OCI-LY7 (cell line): ENCODE results near the gene MTA3. TPM values are rescaled to one million over a fixed set of nuclear protein-coding genes. Genes with fewer than 3 reads are reported as not detected.

Experiments used
- BruUV-seq: library from RNA; stranded (reverse); fragments of 400-500 nt; replicated peaks from 2 replicates; lab custom pipeline; 2021; lab: Mats Ljungman, UMichigan
- CTCF ChIA-PET: fragments of 300-600 bp; sonication (Branson Sonifier 250); formaldehyde crosslinking; loops from one replicate; lab custom pipeline; 2022; ENCODE audit warnings: antibody characterized with exemption; ENCODE audit not compliant: unreplicated experiment; lab: Charles Lee
- POLR2A ChIA-PET: fragments of 300-600 bp; sonication (Branson Sonifier 250); formaldehyde crosslinking; loops from one replicate; lab custom pipeline; 2022; ENCODE audit warnings: antibody characterized with exemption; lab: Charles Lee
- DNase-seq: peaks from one replicate; pipeline ENCODE4 v3.0.0-alpha.2; 2015; ENCODE audit warnings: low spot score
- H2AFZ ChIP-seq: fragments of 200-600 bp; sonication (generic), shearing (Covaris generic); 2 replicates; pipeline ENCODE4 v1.6.1; 2014; ENCODE audit warnings: mild to moderate bottlenecking, antibody characterized with exemption, low read length, moderate library complexity
- H3K27ac ChIP-seq: fragments of 200-600 bp; sonication (generic); 2 replicates; pipeline ENCODE4 v1.5.1; 2014; ENCODE audit warnings: mixed run types, low read depth, mild to moderate bottlenecking, moderate library complexity, low read length, inconsistent platforms; ENCODE audit not compliant: poor library complexity, severe bottlenecking
- H3K36me3 ChIP-seq: fragments of 200-600 bp; sonication (generic); 2 replicates; pipeline ENCODE4 v1.6.1; 2014; ENCODE audit warnings: mild to moderate bottlenecking, antibody characterized with exemption, low read length, moderate library complexity, mixed read lengths; ENCODE audit not compliant: insufficient read depth
- H3K4me1 ChIP-seq: fragments of 200-600 bp; sonication (generic); 2 replicates; pipeline ENCODE4 v1.5.1; 2014; ENCODE audit warnings: mild to moderate bottlenecking, low read length; ENCODE audit not compliant: insufficient read depth, poor library complexity, severe bottlenecking
- H3K4me2 ChIP-seq: fragments of 200-600 bp; sonication (generic); 2 replicates; pipeline ENCODE4 v1.6.1; 2014; ENCODE audit warnings: mild to moderate bottlenecking, low read length
- H3K4me3 ChIP-seq: fragments of 200-600 bp; sonication (generic); 2 replicates; pipeline ENCODE4 v1.5.1; 2014; ENCODE audit warnings: mild to moderate bottlenecking, low read depth, low read length; ENCODE audit not compliant: poor library complexity, severe bottlenecking
- H3K79me2 ChIP-seq: fragments of 200-600 bp; sonication (generic); 2 replicates; pipeline ENCODE4 v1.6.1; 2016; ENCODE audit warnings: low read depth, mild to moderate bottlenecking, low read length, moderate library complexity, mixed read lengths; ENCODE audit not compliant: insufficient read depth
- H3K9me2 ChIP-seq: fragments of 200-600 bp; sonication (generic); 2 replicates; pipeline ENCODE4 v1.6.1; 2016; ENCODE audit warnings: mild to moderate bottlenecking, low read length, mixed read lengths; ENCODE audit not compliant: insufficient read depth
- H3K9me3 ChIP-seq: fragments of 200-600 bp; sonication (generic); 2 replicates; pipeline ENCODE4 v1.6.1; 2014; ENCODE audit warnings: mild to moderate bottlenecking, mixed run types, low read length, mixed read lengths
- H4K20me1 ChIP-seq: fragments of 200-600 bp; sonication (generic); 2 replicates; pipeline ENCODE4 v1.6.1; 2014; ENCODE audit warnings: mild to moderate bottlenecking, antibody characterized with exemption, low read length, moderate library complexity, mixed read lengths; ENCODE audit not compliant: insufficient read depth
- CTCF ChIP-seq: fragments of 200-600 bp; sonication (generic); conservative IDR thresholded peaks from 2 replicates; pipeline ENCODE4 v1.5.1; 2014; ENCODE audit warnings: mild to moderate bottlenecking, antibody characterized with exemption, low read length, moderate library complexity, mixed read lengths
- EZH2phosphoT487 ChIP-seq: fragments of 200-600 bp; sonication (generic); IDR thresholded peaks from 2 replicates; pipeline ENCODE4 v1.6.1; 2018; ENCODE audit warnings: low read depth, borderline replicate concordance, mild to moderate bottlenecking, mixed run types, antibody characterized with exemption, low read length, moderate library complexity, mixed read lengths
- intact Hi-C: fragments of 100-400 bp; cut with micrococcal nuclease; formaldehyde crosslinking; loops from one replicate; pipeline ENCODE4 v1.10.0; 2022; ENCODE audit not compliant: unreplicated experiment
- total RNA-seq, 2 experiments: library from RNA; depleted of rRNA in 1 of 2; stranded (reverse); fragments of >200 nt in 1 of 2; shearing (Covaris generic) in 1 of 2; gene quantifications; 2 replicates each; pipeline ENCODE4 v1.2.3, GENCODE V29; 2014 to 2022

MTA3 gene
- total RNA-seq, 2 experiments from 2014 or later = 72.7 to 205 TPM

- ChIA-PET POLR2A (interaction anchor here (0.5 to 3.4 kb wide), 4 partner anchors 10 to 153 kb away, joined by 3 to 17 read pairs (median 4); no protein-coding TSS in a partner anchor), CTCF (no interaction called here)
- H3K36me3 ChIP-seq = no peaks in the 10 kb centered on the region
- H3K4me2 ChIP-seq = no peak overlapping the region
- no peak for DNase-seq
- intact Hi-C loops = no loop called here
- H3K9me3 ChIP-seq = no peaks in the 10 kb centered on the region
- TF ChIP-seq EZH2phosphoT487 = no peak
- no peak for TF ChIP-seq CTCF
- H3K79me2 ChIP-seq = no peaks in the 10 kb centered on the region
- peaks cover 4% of the 10 kb centered on the region for H3K4me1 ChIP-seq
- no peaks in the 10 kb centered on the region for H4K20me1 ChIP-seq
- no peaks in the 10 kb centered on the region for H3K9me2 ChIP-seq
- no peak overlapping the region for H3K27ac ChIP-seq
- H3K4me3 ChIP-seq = no peak overlapping the region
- H2AFZ ChIP-seq = no peak overlapping the region
- no TSS peak for BruUV-seq
Observed at GRCh38 chr2:42537493-42537892, 30.9 kb upstream of the MTA3 start.

GRCh38 chr2:42542871-42543270 lies 25.6 kb upstream of the MTA3 start:
- Histone ChIP-seq H3K4me1 (peaks cover 43% of the 10 kb centered on the region), H3K27ac (no peak overlapping the region), H4K20me1 (no peaks in the 10 kb centered on the region), H3K9me3 (no peaks in the 10 kb centered on the region), H3K4me2 (no peak overlapping the region), H3K36me3 (no peaks in the 10 kb centered on the region), H3K9me2 (no peaks in the 10 kb centered on the region), H3K4me3 (no peak overlapping the region), H3K79me2 (no peaks in the 10 kb centered on the region), H2AFZ (no peak overlapping the region)
- TF ChIP-seq CTCF (no peak), EZH2phosphoT487 (no peak)
- ChIA-PET CTCF (no interaction called here), POLR2A (interaction anchor here (0.6 to 1.1 kb wide), 3 partner anchors 11 to 64 kb away, joined by 3 to 5 read pairs (median 3); no protein-coding TSS in a partner anchor)
- intact Hi-C loops = no loop called here
- no TSS peak for BruUV-seq
- no peak for DNase-seq

GRCh38 chr2:42545023-42545721 lies 23.3 kb upstream of the MTA3 start:
- Histone ChIP-seq H3K4me1 (peaks cover 52% of the 10 kb centered on the region), H3K27ac (peak overlapping the region; percentile 98), H3K36me3 (no peaks in the 10 kb centered on the region), H3K4me2 (peak overlapping the region; percentile 87; the same call in 1 of the 2 replicates), H3K9me3 (no peaks in the 10 kb centered on the region), H4K20me1 (no peaks in the 10 kb centered on the region), H3K79me2 (no peaks in the 10 kb centered on the region), H2AFZ (peak overlapping the region; percentile 67; the same call in 1 of the 2 replicates), H3K4me3 (no peak overlapping the region), H3K9me2 (no peaks in the 10 kb centered on the region)
- POLR2A ChIA-PET = interaction anchor here (0.6 to 6.3 kb wide), 7 partner anchors 13 to 66 kb away, joined by 3 to 81 read pairs (median 5); no protein-coding TSS in a partner anchor
- no TSS peak for BruUV-seq
- TF ChIP-seq CTCF = no peak
- no peak for TF ChIP-seq EZH2phosphoT487
- DNase-seq = no peak
- CTCF ChIA-PET = interaction anchor here (0.5 kb wide), 1 partner anchor 14 kb away, joined by 5 read pairs; no protein-coding TSS in a partner anchor
- intact Hi-C loops = no loop called here
